ENCODE data around the gene DDI2.

DDI2 gene

GRCh38 chr1:15674386-15675159 lies 57.3 kb downstream of the DDI2 start:
- Histone ChIP-seq H3K27ac (no peak overlapping the region), H3K4me3 (ENCODE audit: low read depth, low read length) (no peak overlapping the region), H3K27me3 (replicated peaks) (no peaks in the 10 kb centered on the region), H3K36me3 (replicated peaks) (no peaks in the 10 kb centered on the region)
- DNase-seq = no peak
- no peak for TF ChIP-seq CTCF (IDR thresholded peaks at IDR 0.05; ENCODE audit: low read depth, low read length, missing control alignments)
- in situ Hi-C loops (cut with HindIII; ENCODE audit: low pct_ligation_motif_present, low sequenced_read_pairs) = no loop called here

GRCh38 chr1:15676010-15676409 lies 58.8 kb downstream of the DDI2 start:
- in situ Hi-C loops (cut with HindIII; ENCODE audit: low pct_ligation_motif_present, low sequenced_read_pairs) = no loop called here
- Histone ChIP-seq H3K27ac (no peak overlapping the region), H3K4me3 (ENCODE audit: low read depth, low read length) (no peak overlapping the region), H3K36me3 (replicated peaks) (no peaks in the 10 kb centered on the region), H3K27me3 (replicated peaks) (no peaks in the 10 kb centered on the region)
- DNase-seq = no peak
- no peak for TF ChIP-seq CTCF (IDR thresholded peaks at IDR 0.05; ENCODE audit: low read depth, low read length, missing control alignments)

GRCh38 chr1:15676688-15677661 lies 59.7 kb downstream of the DDI2 start:
- no peak overlapping the region for H3K27ac ChIP-seq
- H3K4me3 ChIP-seq (ENCODE audit: low read depth, low read length) = no peak overlapping the region
- no peaks in the 10 kb centered on the region for H3K36me3 ChIP-seq (replicated peaks)
- no peaks in the 10 kb centered on the region for H3K27me3 ChIP-seq (replicated peaks)
- in situ Hi-C loops (cut with HindIII; ENCODE audit: low pct_ligation_motif_present, low sequenced_read_pairs) = no loop called here
- DNase-seq = peak; percentile 2
- TF ChIP-seq CTCF (IDR thresholded peaks at IDR 0.05; ENCODE audit: low read depth, low read length, missing control alignments) = no peak

- TF ChIP-seq CTCF (IDR thresholded peaks at IDR 0.05; ENCODE audit: low read depth, low read length, missing control alignments) = no peak
- in situ Hi-C loops (cut with HindIII; ENCODE audit: low pct_ligation_motif_present, low sequenced_read_pairs) = no loop called here
- Histone ChIP-seq H3K27ac (no peak overlapping the region), H3K36me3 (replicated peaks) (no peaks in the 10 kb centered on the region), H3K27me3 (replicated peaks) (no peaks in the 10 kb centered on the region), H3K4me3 (ENCODE audit: low read depth, low read length) (no peak overlapping the region)
- peak; percentile 90 for DNase-seq
These were observed 61.3 kb downstream of the DDI2 start for GRCh38 chr1:15678578-15678977.

- Histone ChIP-seq H3K4me3 (ENCODE audit: low read depth, low read length) (no peak overlapping the region), H3K27ac (peak overlapping the region; percentile 70), H3K36me3 (replicated peaks) (no peaks in the 10 kb centered on the region), H3K27me3 (replicated peaks) (no peaks in the 10 kb centered on the region)
- in situ Hi-C loops (cut with HindIII; ENCODE audit: low pct_ligation_motif_present, low sequenced_read_pairs) = no loop called here
- TF ChIP-seq CTCF (IDR thresholded peaks at IDR 0.05; ENCODE audit: low read depth, low read length, missing control alignments) = no peak
- DNase-seq = peak; percentile 65
These were observed 62.9 kb downstream of the DDI2 start for GRCh38 chr1:15680131-15680530.

Data from brain microvascular endothelial cell (primary cell).